ENCODE measurements around the gene STK10. TPM values are rescaled to one million over a fixed set of nuclear protein-coding genes. Genes with fewer than 3 reads are reported as not detected.
A peak's percentile ranks its signal among the peaks of the same experiment; 100 is the strongest.

STK10 gene
- polyA plus RNA-seq, 2 of the 4 experiments (the other 2 are of a cell fraction): 4.3 to 13.1 TPM

DNA sequence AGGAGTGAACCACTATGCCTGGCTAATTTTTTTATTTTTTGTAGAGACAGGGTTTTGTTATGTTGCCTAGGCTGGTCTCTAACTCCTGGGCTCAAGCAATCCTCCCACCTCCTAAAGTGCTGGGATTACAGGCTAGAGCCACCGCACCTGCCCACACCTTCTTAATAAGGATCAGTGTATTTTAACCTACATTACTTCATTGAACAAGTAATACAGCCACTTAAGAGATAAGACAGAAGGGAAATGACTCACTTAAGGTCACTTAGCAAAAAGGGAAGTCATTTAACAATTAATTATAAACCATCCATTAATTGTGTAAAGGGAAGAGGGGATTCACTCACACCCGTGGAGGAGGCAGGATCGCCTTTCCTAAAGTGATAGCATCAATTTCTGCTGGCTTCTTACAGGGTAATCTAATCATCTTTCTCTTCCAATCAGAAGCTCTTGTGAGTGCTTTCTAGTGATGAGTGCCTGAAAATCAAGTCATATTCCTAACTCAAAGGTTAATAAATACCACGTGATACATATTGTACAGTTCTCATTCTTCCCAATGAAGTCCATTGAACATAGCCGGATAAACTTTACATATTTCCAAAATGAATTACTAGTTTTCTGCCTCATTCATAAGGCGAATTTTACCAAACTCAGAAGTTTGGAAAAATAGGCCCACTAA, 185.0 kb downstream of the STK10 start:
- Histone ChIP-seq H3K27ac (no peak overlapping the region), H3K4me2 (peak overlapping the region; percentile 83), H3K4me3 (no peak overlapping the region), H3K9me3 (no peaks in the 10 kb centered on the region), H3K4me1 (peaks cover 29% of the 10 kb centered on the region)
- ChIA-PET CTCF (no interaction called here), POLR2A (no interaction called here)
- TF ChIP-seq, protein P1, sequence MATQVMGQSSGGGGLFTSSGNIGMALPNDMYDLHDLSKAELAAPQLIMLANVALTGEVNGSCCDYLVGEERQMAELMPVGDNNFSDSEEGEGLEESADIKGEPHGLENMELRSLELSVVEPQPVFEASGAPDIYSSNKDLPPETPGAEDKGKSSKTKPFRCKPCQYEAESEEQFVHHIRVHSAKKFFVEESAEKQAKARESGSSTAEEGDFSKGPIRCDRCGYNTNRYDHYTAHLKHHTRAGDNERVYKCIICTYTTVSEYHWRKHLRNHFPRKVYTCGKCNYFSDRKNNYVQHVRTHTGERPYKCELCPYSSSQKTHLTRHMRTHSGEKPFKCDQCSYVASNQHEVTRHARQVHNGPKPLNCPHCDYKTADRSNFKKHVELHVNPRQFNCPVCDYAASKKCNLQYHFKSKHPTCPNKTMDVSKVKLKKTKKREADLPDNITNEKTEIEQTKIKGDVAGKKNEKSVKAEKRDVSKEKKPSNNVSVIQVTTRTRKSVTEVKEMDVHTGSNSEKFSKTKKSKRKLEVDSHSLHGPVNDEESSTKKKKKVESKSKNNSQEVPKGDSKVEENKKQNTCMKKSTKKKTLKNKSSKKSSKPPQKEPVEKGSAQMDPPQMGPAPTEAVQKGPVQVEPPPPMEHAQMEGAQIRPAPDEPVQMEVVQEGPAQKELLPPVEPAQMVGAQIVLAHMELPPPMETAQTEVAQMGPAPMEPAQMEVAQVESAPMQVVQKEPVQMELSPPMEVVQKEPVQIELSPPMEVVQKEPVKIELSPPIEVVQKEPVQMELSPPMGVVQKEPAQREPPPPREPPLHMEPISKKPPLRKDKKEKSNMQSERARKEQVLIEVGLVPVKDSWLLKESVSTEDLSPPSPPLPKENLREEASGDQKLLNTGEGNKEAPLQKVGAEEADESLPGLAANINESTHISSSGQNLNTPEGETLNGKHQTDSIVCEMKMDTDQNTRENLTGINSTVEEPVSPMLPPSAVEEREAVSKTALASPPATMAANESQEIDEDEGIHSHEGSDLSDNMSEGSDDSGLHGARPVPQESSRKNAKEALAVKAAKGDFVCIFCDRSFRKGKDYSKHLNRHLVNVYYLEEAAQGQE (IDR thresholded peaks at IDR 0.05): peak; percentile 58; the same call in 1 of the 2 replicates
- no peak for TF ChIP-seq SMC3 (IDR thresholded peaks at IDR 0.05)
- TF ChIP-seq, protein P2, sequence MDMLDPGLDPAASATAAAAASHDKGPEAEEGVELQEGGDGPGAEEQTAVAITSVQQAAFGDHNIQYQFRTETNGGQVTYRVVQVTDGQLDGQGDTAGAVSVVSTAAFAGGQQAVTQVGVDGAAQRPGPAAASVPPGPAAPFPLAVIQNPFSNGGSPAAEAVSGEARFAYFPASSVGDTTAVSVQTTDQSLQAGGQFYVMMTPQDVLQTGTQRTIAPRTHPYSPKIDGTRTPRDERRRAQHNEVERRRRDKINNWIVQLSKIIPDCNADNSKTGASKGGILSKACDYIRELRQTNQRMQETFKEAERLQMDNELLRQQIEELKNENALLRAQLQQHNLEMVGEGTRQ (IDR thresholded peaks at IDR 0.05): 0 out of 2 replicates have a peak, but pooled peaks have one; percentile 9
- WGBS (ENCODE audit: missing lambda C conversion rate): 79% methylated on average over 6 of the region's 6 CpGs
- no peak for ATAC-seq
- no peak for FAIRE-seq
- no peak for DNase-seq (ENCODE audit: low read depth in 1 of 2, low spot score in 1 of 2)

DNA sequence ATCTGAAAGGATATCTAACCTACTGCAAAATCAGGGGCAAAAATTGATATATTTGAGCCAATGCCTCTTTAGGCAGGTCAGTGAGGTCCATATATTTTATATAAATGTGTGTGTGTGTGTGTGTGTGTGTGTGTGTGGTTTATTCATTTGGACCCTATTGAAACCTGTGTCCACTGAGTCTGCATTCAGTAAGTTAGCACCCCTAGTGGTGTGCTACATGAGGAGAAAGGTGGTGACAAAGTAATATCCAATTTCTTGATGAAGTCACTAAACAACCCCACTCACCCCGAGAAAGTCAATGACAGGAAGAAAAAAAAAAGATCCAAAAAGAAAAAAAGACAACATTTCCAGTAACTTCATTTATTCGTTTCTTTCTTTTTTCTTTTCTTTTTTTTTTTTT, 185.7 kb downstream of the STK10 start:
- Histone ChIP-seq H3K4me3 (no peak overlapping the region), H3K9me3 (no peaks in the 10 kb centered on the region), H3K27ac (no peak overlapping the region), H3K4me2 (no peak overlapping the region), H3K4me1 (peaks cover 29% of the 10 kb centered on the region)
- CTCF ChIA-PET: interaction anchor here (0.7 kb wide), 1 partner anchor 57 kb away, joined by 4 read pairs; no protein-coding TSS in a partner anchor
- DNase-seq (ENCODE audit: low read depth in 1 of 2, low spot score in 1 of 2) (peak; percentile 35 to 36), FAIRE-seq (no peak), ATAC-seq (no peak)
- POLR2A ChIA-PET: no interaction called here
- TF ChIP-seq, protein P3, sequence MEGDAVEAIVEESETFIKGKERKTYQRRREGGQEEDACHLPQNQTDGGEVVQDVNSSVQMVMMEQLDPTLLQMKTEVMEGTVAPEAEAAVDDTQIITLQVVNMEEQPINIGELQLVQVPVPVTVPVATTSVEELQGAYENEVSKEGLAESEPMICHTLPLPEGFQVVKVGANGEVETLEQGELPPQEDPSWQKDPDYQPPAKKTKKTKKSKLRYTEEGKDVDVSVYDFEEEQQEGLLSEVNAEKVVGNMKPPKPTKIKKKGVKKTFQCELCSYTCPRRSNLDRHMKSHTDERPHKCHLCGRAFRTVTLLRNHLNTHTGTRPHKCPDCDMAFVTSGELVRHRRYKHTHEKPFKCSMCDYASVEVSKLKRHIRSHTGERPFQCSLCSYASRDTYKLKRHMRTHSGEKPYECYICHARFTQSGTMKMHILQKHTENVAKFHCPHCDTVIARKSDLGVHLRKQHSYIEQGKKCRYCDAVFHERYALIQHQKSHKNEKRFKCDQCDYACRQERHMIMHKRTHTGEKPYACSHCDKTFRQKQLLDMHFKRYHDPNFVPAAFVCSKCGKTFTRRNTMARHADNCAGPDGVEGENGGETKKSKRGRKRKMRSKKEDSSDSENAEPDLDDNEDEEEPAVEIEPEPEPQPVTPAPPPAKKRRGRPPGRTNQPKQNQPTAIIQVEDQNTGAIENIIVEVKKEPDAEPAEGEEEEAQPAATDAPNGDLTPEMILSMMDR (IDR thresholded peaks at IDR 0.05): peak; percentile 32
- TF ChIP-seq RAD21 (conservative IDR thresholded peaks at IDR 0.05 in 1 of 2, IDR thresholded peaks at IDR 0.05 in 1 of 2) (peak in 1 of 2 experiments; percentile 36; a peak in 2 of 5 replicates), RFX5 (IDR thresholded peaks at IDR 0.05) (no peak)
- WGBS (ENCODE audit: missing lambda C conversion rate): 30% methylated on average over 2 of the region's 2 CpGs

DNA sequence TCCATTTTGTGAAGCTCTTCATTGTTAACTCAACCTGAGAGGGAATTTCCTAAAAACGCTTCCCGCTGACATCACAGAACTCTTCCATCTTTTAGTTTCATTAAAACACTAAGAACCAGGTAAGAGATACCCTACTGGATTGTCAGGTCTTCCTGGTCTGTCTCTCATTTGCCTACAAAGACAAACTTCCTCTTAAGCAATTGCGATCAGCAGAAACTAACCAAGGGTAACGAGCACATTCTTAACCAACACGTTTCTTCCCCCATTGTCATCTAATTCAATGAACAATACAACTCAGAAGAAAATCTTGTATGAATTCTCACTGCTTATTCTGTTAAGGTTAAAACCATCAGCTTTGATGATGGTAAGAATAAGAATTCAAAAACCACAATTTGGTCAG, 188.1 kb downstream of the STK10 start:
- FAIRE-seq (no peak), ATAC-seq (no peak), DNase-seq (ENCODE audit: low read depth in 1 of 2, low spot score in 1 of 2) (no peak)
- TF ChIP-seq SREBF2 (IDR thresholded peaks at IDR 0.05): no peak
- no peak for TF ChIP-seq BHLHE40 (IDR thresholded peaks at IDR 0.05; ENCODE audit: low read depth, low read length)
- TF ChIP-seq, protein P2 (IDR thresholded peaks at IDR 0.05): no peak
- TF ChIP-seq, protein P4, sequence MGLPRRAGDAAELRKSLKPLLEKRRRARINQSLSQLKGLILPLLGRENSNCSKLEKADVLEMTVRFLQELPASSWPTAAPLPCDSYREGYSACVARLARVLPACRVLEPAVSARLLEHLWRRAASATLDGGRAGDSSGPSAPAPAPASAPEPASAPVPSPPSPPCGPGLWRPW (IDR thresholded peaks at IDR 0.05): no peak
- TF ChIP-seq, protein P5, sequence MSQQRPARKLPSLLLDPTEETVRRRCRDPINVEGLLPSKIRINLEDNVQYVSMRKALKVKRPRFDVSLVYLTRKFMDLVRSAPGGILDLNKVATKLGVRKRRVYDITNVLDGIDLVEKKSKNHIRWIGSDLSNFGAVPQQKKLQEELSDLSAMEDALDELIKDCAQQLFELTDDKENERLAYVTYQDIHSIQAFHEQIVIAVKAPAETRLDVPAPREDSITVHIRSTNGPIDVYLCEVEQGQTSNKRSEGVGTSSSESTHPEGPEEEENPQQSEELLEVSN (IDR thresholded peaks at IDR 0.05; ENCODE audit: borderline replicate concordance, low read depth): no peak
- no peak for TF ChIP-seq CEBPB (IDR thresholded peaks at IDR 0.05)
- peaks cover 39% of the 10 kb centered on the region for H3K4me1 ChIP-seq
- POLR2A ChIA-PET: no interaction called here
- no peak overlapping the region for H3K4me3 ChIP-seq
- CTCF ChIA-PET: no interaction called here
- H3K9me3 ChIP-seq: no peaks in the 10 kb centered on the region
- WGBS (ENCODE audit: missing lambda C conversion rate): 94% methylated on average over 5 of the region's 5 CpGs
- H3K4me2 ChIP-seq: no peak overlapping the region
- no peak overlapping the region for H3K27ac ChIP-seq
